ENCODE measurements around the gene CPPED1.
"Not testable (repeated sequence)": the region's sequence is repeated elsewhere in the genome, so short reads cannot be mapped to it uniquely, and the experiment has no call there.

The CPPED1 gene

GRCh38 chr16:12766208-12766607 lies 37.5 kb downstream of the CPPED1 start:
- DNase-seq, result not testable (repeated sequence)

GRCh38 chr16:12764813-12765488 lies 38.7 kb downstream of the CPPED1 start:
- no peak for DNase-seq

GRCh38 chr16:12763517-12763916 lies 40.2 kb downstream of the CPPED1 start:
- no peak for DNase-seq

GRCh38 chr16:12760819-12761611 lies 42.7 kb downstream of the CPPED1 start:
- DNase-seq, result no peak

- no peak for DNase-seq
Observed at GRCh38 chr16:12758670-12759558, 44.8 kb downstream of the CPPED1 start.

- DNase-seq, result no peak
Observed at GRCh38 chr16:12758031-12758669, 45.5 kb downstream of the CPPED1 start.

- no peak for DNase-seq
Observed at GRCh38 chr16:12757546-12757945, 46.1 kb downstream of the CPPED1 start.

- no peak for DNase-seq
Observed at GRCh38 chr16:12754824-12755543, 48.7 kb downstream of the CPPED1 start.

GRCh38 chr16:12753203-12754023 lies 50.3 kb downstream of the CPPED1 start:
- no peak for DNase-seq

- DNase-seq, result no peak
Observed at GRCh38 chr16:12752159-12752558, 51.5 kb downstream of the CPPED1 start.

- no peak for DNase-seq
Observed at GRCh38 chr16:12750554-12750918, 53.2 kb downstream of the CPPED1 start.

- no peak for DNase-seq
Observed at GRCh38 chr16:12749076-12749475, 54.6 kb downstream of the CPPED1 start.

- DNase-seq, result no peak
Observed at GRCh38 chr16:12747827-12748226, 55.9 kb downstream of the CPPED1 start.

- DNase-seq, result no peak
Observed at GRCh38 chr16:12747261-12747660, 56.4 kb downstream of the CPPED1 start.

GRCh38 chr16:12744860-12745259 lies 58.8 kb downstream of the CPPED1 start:
- no peak for DNase-seq

- DNase-seq, result no peak
Observed at GRCh38 chr16:12742741-12743140, 60.9 kb downstream of the CPPED1 start.

GRCh38 chr16:12740986-12741610 lies 62.6 kb downstream of the CPPED1 start:
- DNase-seq, result no peak

GRCh38 chr16:12739738-12740137 lies 63.9 kb downstream of the CPPED1 start:
- no peak for DNase-seq

GRCh38 chr16:12737563-12737962 lies 66.1 kb downstream of the CPPED1 start:
- no peak for DNase-seq

- DNase-seq, result no peak
Observed at GRCh38 chr16:12735805-12736204, 67.9 kb downstream of the CPPED1 start.

GRCh38 chr16:12732600-12732999 lies 71.1 kb downstream of the CPPED1 start:
- no peak for DNase-seq

Data from T1000 (cell line).